Panc1 (cell line): Measurements from ENCODE around the gene MYH7B. TPM values are rescaled to one million over a fixed set of nuclear protein-coding genes. Genes with fewer than 3 reads are reported as not detected.

Source experiments
- ATAC-seq: fragments of 200-7000 bp; cut with Tn5 transposase; 2 replicates; pipeline ENCODE4 v1.9.1; 2020; ENCODE audit warnings: mild to moderate bottlenecking, moderate library complexity
- BruUV-seq: library from RNA; stranded (reverse); fragments of 400-500 nt; replicated peaks from 2 replicates; lab custom pipeline; 2021; lab: Mats Ljungman, UMichigan
- CTCF ChIA-PET: fragments of 300-600 bp; sonication (Branson Sonifier 250); formaldehyde crosslinking; loops from one replicate; lab custom pipeline; 2022; ENCODE audit warnings: antibody characterized with exemption; lab: Charles Lee
- POLR2A ChIA-PET: fragments of 300-600 bp; sonication (Branson Sonifier 250); formaldehyde crosslinking; loops from one replicate; lab custom pipeline; 2022; ENCODE audit warnings: antibody characterized with exemption; lab: Charles Lee
- DNase-seq: peaks from one replicate; pipeline ENCODE4 v3.0.0-alpha.2; 2010; ENCODE audit warnings: low read depth, low spot score
- H3K27ac ChIP-seq: 2 replicates; pipeline ENCODE4 v1.5.1; 2011; ENCODE audit warnings: mild to moderate bottlenecking, low read length, inconsistent platforms
- H3K27me3 ChIP-seq: fragments of 200-500 bp; sonication (Bioruptor generic); 2 replicates; pipeline ENCODE4 v1.6.0; 2014; ENCODE audit warnings: low read length, inconsistent platforms; ENCODE audit not compliant: control insufficient read depth, insufficient read depth
- H3K36me3 ChIP-seq: fragments of 200-500 bp; sonication (Bioruptor generic); 2 replicates; pipeline ENCODE4 v1.5.1; 2014; ENCODE audit warnings: inconsistent platforms, mild to moderate bottlenecking, low read length, moderate library complexity; ENCODE audit not compliant: control insufficient read depth, insufficient read depth
- H3K4me1 ChIP-seq: 2 replicates; pipeline ENCODE4 v1.5.1; 2011; ENCODE audit warnings: inconsistent platforms, mild to moderate bottlenecking, low read length, moderate library complexity; ENCODE audit not compliant: control insufficient read depth, insufficient read depth
- H3K4me3 ChIP-seq, 2 experiments: 2 replicates each; pipeline ENCODE4 v1.5.1; 2011 to 2012; ENCODE audit warnings: low read depth in 2 of 2, low read length in 2 of 2, mild to moderate bottlenecking in 2 of 2, inconsistent platforms in 1 of 2, moderate library complexity in 1 of 2
- H3K9me3 ChIP-seq: fragments of 200-500 bp; sonication (Bioruptor generic); 2 replicates; pipeline ENCODE4 v1.5.1; 2014; ENCODE audit warnings: low read depth, mild to moderate bottlenecking, inconsistent platforms, low read length, moderate library complexity; ENCODE audit not compliant: control insufficient read depth, insufficient read depth
- CTCF ChIP-seq: fragments of 450-650 bp; IDR thresholded peaks from 2 replicates; pipeline ENCODE4 v1.5.1; 2017; ENCODE audit warnings: mild to moderate bottlenecking
- POLR2AphosphoS5 ChIP-seq: IDR thresholded peaks from 2 replicates; pipeline ENCODE4 v1.6.1; 2012; ENCODE audit warnings: mild to moderate bottlenecking, low read depth, low read length, moderate library complexity
- SIN3A ChIP-seq: IDR thresholded peaks from 2 replicates; pipeline ENCODE4 v1.6.1; 2012; ENCODE audit warnings: low read depth, mild to moderate bottlenecking, low read length, moderate library complexity, borderline replicate concordance; ENCODE audit not compliant: insufficient read depth
- TCF7L2 ChIP-seq: IDR thresholded peaks from 2 replicates; pipeline ENCODE4 v1.6.1; 2011; ENCODE audit warnings: mild to moderate bottlenecking, low read depth, low read length, inconsistent platforms
- in situ Hi-C: cut with HindIII; loops from 2 replicates; pipeline ENCODE4 v1.10.0; 2016; ENCODE audit warnings: low sequenced_read_pairs, low pct_unique_long_range_greater_than_20kb
- intact Hi-C: fragments of 100-400 bp; cut with micrococcal nuclease; formaldehyde crosslinking; loops from one replicate; pipeline ENCODE4 v1.10.0; 2022; ENCODE audit not compliant: unreplicated experiment
- total RNA-seq: library from RNA; stranded (reverse); gene quantifications from one replicate; pipeline ENCODE4 v1.2.1, GENCODE V29; 2021; ENCODE audit not compliant: unreplicated experiment
- TF ChIP-seq, protein P1 (sequence below), 2 experiments: IDR thresholded peaks; 2 replicates each; pipeline ENCODE4 v1.6.1; 2011 to 2012; ENCODE audit warnings: low read depth in 2 of 2, control low read depth in 1 of 2, low read length in 1 of 2, mild to moderate bottlenecking in 1 of 2, moderate library complexity in 1 of 2; ENCODE audit not compliant: insufficient read depth in 1 of 2

MYH7B gene
- total RNA-seq, 1 experiment from 2014 or later: 0.59 TPM

DNA sequence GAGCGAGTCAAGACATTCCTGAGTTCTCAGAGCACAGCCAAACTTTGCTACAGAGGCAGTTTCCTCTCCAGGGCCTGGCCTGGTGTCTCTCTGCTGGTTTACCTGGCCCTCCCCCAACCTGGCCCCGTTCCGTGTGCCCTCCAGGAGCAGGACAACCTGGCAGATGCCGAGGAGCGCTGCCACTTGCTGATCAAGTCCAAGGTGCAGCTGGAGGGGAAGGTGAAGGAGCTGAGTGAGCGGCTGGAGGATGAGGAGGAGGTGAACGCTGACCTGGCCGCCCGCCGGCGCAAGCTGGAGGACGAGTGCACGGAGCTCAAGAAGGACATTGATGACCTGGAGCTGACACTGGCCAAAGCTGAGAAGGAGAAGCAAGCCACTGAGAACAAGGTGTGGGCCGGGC, 39.5 kb downstream of the MYH7B start:
- POLR2A ChIA-PET: no interaction called here
- DNase-seq: no peak

GRCh38 chr20:34995696-34996095, 40.0 kb downstream of the MYH7B start:
- H3K4me3 ChIP-seq: no peak overlapping the region
- BruUV-seq: no TSS peak
- no peaks in the 10 kb centered on the region for H3K27me3 ChIP-seq
- no peaks in the 10 kb centered on the region for H3K4me1 ChIP-seq
- no peak for ATAC-seq
- TF ChIP-seq, protein P1, sequence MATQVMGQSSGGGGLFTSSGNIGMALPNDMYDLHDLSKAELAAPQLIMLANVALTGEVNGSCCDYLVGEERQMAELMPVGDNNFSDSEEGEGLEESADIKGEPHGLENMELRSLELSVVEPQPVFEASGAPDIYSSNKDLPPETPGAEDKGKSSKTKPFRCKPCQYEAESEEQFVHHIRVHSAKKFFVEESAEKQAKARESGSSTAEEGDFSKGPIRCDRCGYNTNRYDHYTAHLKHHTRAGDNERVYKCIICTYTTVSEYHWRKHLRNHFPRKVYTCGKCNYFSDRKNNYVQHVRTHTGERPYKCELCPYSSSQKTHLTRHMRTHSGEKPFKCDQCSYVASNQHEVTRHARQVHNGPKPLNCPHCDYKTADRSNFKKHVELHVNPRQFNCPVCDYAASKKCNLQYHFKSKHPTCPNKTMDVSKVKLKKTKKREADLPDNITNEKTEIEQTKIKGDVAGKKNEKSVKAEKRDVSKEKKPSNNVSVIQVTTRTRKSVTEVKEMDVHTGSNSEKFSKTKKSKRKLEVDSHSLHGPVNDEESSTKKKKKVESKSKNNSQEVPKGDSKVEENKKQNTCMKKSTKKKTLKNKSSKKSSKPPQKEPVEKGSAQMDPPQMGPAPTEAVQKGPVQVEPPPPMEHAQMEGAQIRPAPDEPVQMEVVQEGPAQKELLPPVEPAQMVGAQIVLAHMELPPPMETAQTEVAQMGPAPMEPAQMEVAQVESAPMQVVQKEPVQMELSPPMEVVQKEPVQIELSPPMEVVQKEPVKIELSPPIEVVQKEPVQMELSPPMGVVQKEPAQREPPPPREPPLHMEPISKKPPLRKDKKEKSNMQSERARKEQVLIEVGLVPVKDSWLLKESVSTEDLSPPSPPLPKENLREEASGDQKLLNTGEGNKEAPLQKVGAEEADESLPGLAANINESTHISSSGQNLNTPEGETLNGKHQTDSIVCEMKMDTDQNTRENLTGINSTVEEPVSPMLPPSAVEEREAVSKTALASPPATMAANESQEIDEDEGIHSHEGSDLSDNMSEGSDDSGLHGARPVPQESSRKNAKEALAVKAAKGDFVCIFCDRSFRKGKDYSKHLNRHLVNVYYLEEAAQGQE (IDR thresholded peaks at IDR 0.05; ENCODE audit: insufficient read depth in 1 of 2, low read depth in 2 of 2, low read length in 1 of 2): no peak
- TF ChIP-seq POLR2AphosphoS5: no peak
- CTCF ChIA-PET: no interaction called here
- DNase-seq: no peak
- intact Hi-C loops (no loop called here), in situ Hi-C loops (no loop called here)
- POLR2A ChIA-PET: no interaction called here
- no peak overlapping the region for H3K27ac ChIP-seq
- no peaks in the 10 kb centered on the region for H3K36me3 ChIP-seq
- no peaks in the 10 kb centered on the region for H3K9me3 ChIP-seq

More for the DNA sequence above, 39.5 kb downstream of the MYH7B start:
- no peak for TF ChIP-seq POLR2AphosphoS5
- TF ChIP-seq SIN3A: no peak
- no peak for TF ChIP-seq TCF7L2
- H3K27ac ChIP-seq: no peak overlapping the region
- H3K27me3 ChIP-seq: no peaks in the 10 kb centered on the region
- no peaks in the 10 kb centered on the region for H3K4me1 ChIP-seq
- ATAC-seq: no peak
- no peaks in the 10 kb centered on the region for H3K9me3 ChIP-seq
- in situ Hi-C loops: no loop called here
- no peaks in the 10 kb centered on the region for H3K36me3 ChIP-seq
- CTCF ChIA-PET: no interaction called here
- intact Hi-C loops: no loop called here
- H3K4me3 ChIP-seq: no peak overlapping the region
- BruUV-seq: no TSS peak

DNA sequence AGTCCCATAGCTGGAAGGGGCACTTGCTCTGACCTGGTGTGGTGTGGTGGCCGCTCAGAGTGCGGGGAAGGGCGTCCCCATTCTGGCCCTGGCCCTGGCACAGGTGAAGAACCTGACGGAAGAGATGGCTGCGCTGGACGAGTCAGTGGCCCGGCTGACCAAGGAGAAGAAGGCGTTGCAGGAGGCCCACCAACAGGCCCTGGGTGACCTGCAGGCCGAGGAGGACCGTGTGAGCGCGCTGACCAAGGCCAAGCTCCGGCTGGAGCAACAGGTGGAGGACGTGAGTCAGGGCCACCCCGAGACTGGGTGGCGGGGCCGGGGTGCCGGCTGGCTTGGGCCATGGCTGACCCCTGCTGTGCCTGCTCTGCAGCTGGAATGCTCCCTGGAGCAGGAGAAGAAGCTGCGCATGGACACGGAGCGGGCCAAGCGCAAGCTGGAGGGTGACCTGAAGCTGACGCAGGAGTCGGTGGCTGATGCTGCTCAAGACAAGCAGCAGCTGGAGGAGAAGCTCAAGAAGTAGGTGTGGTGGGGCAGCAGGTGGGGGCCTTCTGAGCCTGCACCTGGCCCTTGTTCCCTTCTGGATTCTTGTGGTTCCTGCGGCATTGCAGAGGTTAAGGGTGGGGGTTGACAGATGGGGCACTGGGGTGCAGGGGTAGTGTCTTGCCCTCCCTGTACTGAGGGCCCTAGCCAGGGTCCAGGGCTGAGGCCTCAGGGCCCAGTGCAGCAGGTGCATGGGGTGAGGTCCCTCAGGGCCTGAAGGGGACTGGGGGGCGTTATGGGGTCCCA, 40.8 kb downstream of the MYH7B start:
- ChIA-PET POLR2A (no interaction called here), CTCF (no interaction called here)
- ATAC-seq: no peak
- H3K9me3 ChIP-seq: no peaks in the 10 kb centered on the region
- H3K27ac ChIP-seq: no peak overlapping the region
- H3K27me3 ChIP-seq: no peaks in the 10 kb centered on the region
- DNase-seq: no peak
- in situ Hi-C loops (no loop called here), intact Hi-C loops (no loop called here)
- H3K4me1 ChIP-seq: no peaks in the 10 kb centered on the region
- BruUV-seq: no TSS peak
- TF ChIP-seq, protein P1 (IDR thresholded peaks at IDR 0.05; ENCODE audit: insufficient read depth in 1 of 2, low read depth in 2 of 2, low read length in 1 of 2): no peak
- TF ChIP-seq CTCF (no peak), TCF7L2 (no peak), SIN3A (no peak), POLR2AphosphoS5 (no peak)
- H3K4me3 ChIP-seq: no peak overlapping the region
- H3K36me3 ChIP-seq: no peaks in the 10 kb centered on the region
